GM19455 (cell line): ENCODE measurements around the gene RNASEH2C.
"Not testable (repeated sequence)": the region's sequence is repeated elsewhere in the genome, so short reads cannot be mapped to it uniquely, and the experiment has no call there.

Source experiments
- ATAC-seq: cut with Tn5 transposase; IDR thresholded peaks from one replicate; pipeline ENCODE4 v1.9.1; 2021; ENCODE audit not compliant: unreplicated experiment

The RNASEH2C gene

GRCh38 chr11:65691847-65692246 is 28.8 kb downstream of the RNASEH2C start:
- ATAC-seq = not testable (repeated sequence)

GRCh38 chr11:65685981-65686380 is 34.6 kb downstream of the RNASEH2C start:
- ATAC-seq = no peak

GRCh38 chr11:65683480-65683879 is 37.1 kb downstream of the RNASEH2C start:
- not testable (repeated sequence) for ATAC-seq

GRCh38 chr11:65680192-65680743 is 40.3 kb downstream of the RNASEH2C start:
- ATAC-seq = no peak

GRCh38 chr11:65672982-65673381 is 47.6 kb downstream of the RNASEH2C start:
- no peak for ATAC-seq

GRCh38 chr11:65672180-65672860 is 48.3 kb downstream of the RNASEH2C start:
- ATAC-seq = no peak
